PFSK-1 (cell line): ENCODE measurements around the gene PMM1.

Experiments used
- FOXP2 ChIP-seq: optimal IDR thresholded peaks from 2 replicates; pipeline ENCODE3; 2011; ENCODE audit warnings: borderline replicate concordance, control low read depth, inconsistent platforms; ENCODE audit not compliant: insufficient read depth; ENCODE audit errors: extremely low read length, extremely low read depth
- POLR2AphosphoS5 ChIP-seq: IDR thresholded peaks from 2 replicates; pipeline ENCODE4 v1.6.1; 2012; ENCODE audit warnings: low read depth, mild to moderate bottlenecking, control low read depth, low read length, moderate library complexity
- SIN3A ChIP-seq: IDR thresholded peaks from 2 replicates; pipeline ENCODE4 v1.6.1; 2012; ENCODE audit warnings: mild to moderate bottlenecking, low read length, moderate library complexity, borderline replicate concordance; ENCODE audit not compliant: insufficient read depth
- TAF1 ChIP-seq: IDR thresholded peaks from 2 replicates; pipeline ENCODE4 v1.6.1; 2012; ENCODE audit warnings: low read length, control low read depth, borderline replicate concordance; ENCODE audit not compliant: insufficient read depth
- TF ChIP-seq, protein P1 (sequence below), 2 experiments: IDR thresholded peaks; 2 replicates each; pipeline versions ENCODE4 v1.6.1 to v1.8.0; 2011 to 2012; ENCODE audit warnings: low read depth in 2 of 2, low read length in 2 of 2, control low read depth in 1 of 2, inconsistent platforms in 1 of 2, mild to moderate bottlenecking in 1 of 2, moderate library complexity in 1 of 2; ENCODE audit not compliant: insufficient read depth in 1 of 2

The PMM1 gene

DNA sequence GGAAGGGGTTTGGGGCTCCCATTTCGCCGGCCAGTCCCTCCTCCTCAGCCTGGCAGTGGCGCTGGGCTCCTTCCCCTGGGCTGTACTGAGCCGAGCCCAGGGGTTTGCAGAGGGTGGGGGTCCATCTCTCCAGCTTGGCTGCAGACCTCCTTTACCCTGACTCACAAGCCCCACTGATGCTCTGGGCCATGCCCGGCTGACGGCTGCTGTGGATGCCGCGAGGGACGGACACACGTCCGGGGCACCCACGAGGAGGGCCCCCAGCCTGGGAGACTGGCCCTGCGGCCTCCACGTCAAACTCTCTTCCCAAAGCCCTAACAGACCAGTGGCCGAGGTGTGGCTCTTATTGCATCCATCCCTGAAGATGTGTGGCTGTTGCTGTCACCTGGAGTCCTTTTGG is 14.1 kb downstream of the PMM1 start:
- no peak for TF ChIP-seq SIN3A
- TF ChIP-seq POLR2AphosphoS5 = no peak
- TF ChIP-seq, protein P1, sequence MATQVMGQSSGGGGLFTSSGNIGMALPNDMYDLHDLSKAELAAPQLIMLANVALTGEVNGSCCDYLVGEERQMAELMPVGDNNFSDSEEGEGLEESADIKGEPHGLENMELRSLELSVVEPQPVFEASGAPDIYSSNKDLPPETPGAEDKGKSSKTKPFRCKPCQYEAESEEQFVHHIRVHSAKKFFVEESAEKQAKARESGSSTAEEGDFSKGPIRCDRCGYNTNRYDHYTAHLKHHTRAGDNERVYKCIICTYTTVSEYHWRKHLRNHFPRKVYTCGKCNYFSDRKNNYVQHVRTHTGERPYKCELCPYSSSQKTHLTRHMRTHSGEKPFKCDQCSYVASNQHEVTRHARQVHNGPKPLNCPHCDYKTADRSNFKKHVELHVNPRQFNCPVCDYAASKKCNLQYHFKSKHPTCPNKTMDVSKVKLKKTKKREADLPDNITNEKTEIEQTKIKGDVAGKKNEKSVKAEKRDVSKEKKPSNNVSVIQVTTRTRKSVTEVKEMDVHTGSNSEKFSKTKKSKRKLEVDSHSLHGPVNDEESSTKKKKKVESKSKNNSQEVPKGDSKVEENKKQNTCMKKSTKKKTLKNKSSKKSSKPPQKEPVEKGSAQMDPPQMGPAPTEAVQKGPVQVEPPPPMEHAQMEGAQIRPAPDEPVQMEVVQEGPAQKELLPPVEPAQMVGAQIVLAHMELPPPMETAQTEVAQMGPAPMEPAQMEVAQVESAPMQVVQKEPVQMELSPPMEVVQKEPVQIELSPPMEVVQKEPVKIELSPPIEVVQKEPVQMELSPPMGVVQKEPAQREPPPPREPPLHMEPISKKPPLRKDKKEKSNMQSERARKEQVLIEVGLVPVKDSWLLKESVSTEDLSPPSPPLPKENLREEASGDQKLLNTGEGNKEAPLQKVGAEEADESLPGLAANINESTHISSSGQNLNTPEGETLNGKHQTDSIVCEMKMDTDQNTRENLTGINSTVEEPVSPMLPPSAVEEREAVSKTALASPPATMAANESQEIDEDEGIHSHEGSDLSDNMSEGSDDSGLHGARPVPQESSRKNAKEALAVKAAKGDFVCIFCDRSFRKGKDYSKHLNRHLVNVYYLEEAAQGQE (IDR thresholded peaks at IDR 0.05; ENCODE audit: insufficient read depth in 1 of 2, low read depth in 2 of 2, low read length in 2 of 2) = no peak
- TF ChIP-seq FOXP2 = no peak
- TF ChIP-seq TAF1 = no peak

DNA sequence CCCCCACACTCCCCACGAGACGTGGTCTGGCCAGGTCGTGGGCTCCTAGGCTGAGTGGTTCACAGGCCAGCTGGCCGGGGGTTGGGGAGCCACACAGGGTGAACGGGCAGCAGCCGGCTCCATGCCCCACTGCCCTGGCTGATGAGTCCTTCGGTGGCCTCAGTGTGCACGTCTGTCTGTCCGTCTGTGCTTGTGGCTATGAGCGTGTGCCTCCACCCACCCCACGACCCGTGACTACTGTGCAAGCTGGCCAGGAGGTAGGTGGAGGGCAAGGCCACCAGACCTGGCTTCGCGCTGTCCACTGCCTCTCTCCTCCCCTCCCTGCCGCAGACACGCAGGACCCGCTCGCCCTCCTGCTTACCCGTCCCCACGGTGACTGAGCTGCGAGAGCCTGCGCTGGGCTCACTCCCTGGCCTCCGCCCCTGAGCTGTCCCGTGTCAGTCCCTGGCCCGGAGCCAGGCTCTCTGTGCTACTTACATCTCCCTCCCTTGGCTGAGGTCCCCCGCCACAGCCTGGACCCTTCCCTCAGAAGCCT is 14.7 kb downstream of the PMM1 start:
- TF ChIP-seq SIN3A (no peak), FOXP2 (no peak), POLR2AphosphoS5 (no peak), TAF1 (no peak)
- TF ChIP-seq, protein P1 (IDR thresholded peaks at IDR 0.05; ENCODE audit: insufficient read depth in 1 of 2, low read depth in 2 of 2, low read length in 2 of 2) = no peak

DNA sequence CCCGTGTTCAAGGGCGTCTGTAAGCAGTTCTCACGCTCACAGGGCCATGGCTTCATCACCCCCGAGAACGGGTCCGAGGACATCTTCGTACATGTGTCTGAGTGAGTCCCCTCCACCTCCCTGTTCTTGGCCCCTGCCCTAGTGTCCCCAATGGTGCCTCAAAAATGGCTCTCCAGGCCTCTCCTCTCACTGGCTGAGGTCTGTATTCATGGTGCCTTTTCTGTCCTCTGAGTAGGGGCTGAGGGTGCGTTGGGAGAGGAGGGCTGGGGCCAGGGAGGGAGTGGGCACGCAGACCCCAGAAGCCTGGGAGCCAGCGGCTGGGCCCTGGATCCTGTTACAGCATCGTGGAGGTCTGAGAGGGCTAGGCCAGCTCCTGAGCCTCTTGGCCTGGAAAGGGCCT is 16.0 kb downstream of the PMM1 start:
- TF ChIP-seq, protein P1 (IDR thresholded peaks at IDR 0.05; ENCODE audit: insufficient read depth in 1 of 2, low read depth in 2 of 2, low read length in 2 of 2) = no peak
- no peak for TF ChIP-seq POLR2AphosphoS5
- no peak for TF ChIP-seq TAF1
- no peak for TF ChIP-seq SIN3A
- no peak for TF ChIP-seq FOXP2

GRCh38 chr22:41571786-41572185 is 17.9 kb downstream of the PMM1 start:
- no peak for TF ChIP-seq FOXP2
- TF ChIP-seq, protein P1 (IDR thresholded peaks at IDR 0.05; ENCODE audit: insufficient read depth in 1 of 2, low read depth in 2 of 2, low read length in 2 of 2) = no peak
- no peak for TF ChIP-seq SIN3A
- no peak for TF ChIP-seq TAF1
- TF ChIP-seq POLR2AphosphoS5 = no peak

DNA sequence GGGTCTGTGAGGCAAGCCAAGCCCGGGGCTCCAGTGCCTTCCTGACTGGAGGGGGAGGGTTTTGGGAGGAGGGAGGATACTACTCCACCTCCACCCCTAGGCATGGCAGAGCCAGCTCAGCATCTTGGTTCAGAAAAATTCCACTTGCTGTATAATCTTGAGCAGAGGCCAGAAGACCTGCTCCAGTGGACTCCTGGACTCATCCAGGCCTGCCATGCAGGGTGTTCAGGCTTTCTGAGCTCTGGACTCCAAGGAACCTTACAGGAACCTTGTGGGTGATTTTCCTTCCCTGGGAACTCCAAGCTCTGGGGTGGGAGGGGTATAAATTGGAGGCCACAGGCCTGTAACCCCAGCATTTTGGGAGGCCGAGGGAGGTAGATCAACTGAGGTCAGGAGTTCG is 19.4 kb downstream of the PMM1 start:
- no peak for TF ChIP-seq SIN3A
- TF ChIP-seq POLR2AphosphoS5 = no peak
- TF ChIP-seq, protein P1 (IDR thresholded peaks at IDR 0.05; ENCODE audit: insufficient read depth in 1 of 2, low read depth in 2 of 2, low read length in 2 of 2) = no peak
- TF ChIP-seq FOXP2 = no peak
- TF ChIP-seq TAF1 = no peak
